Measurements from ENCODE around the gene P2RX2. TPM values are rescaled to one million over a fixed set of nuclear protein-coding genes. Genes with fewer than 3 reads are reported as not detected.
A peak's percentile ranks its signal among the peaks of the same experiment; 100 is the strongest.

P2RX2 gene
- total and polyA plus RNA-seq, 3 donors from 2014 or later = 2.2 to 3.0 (median 2.7) TPM

DNA sequence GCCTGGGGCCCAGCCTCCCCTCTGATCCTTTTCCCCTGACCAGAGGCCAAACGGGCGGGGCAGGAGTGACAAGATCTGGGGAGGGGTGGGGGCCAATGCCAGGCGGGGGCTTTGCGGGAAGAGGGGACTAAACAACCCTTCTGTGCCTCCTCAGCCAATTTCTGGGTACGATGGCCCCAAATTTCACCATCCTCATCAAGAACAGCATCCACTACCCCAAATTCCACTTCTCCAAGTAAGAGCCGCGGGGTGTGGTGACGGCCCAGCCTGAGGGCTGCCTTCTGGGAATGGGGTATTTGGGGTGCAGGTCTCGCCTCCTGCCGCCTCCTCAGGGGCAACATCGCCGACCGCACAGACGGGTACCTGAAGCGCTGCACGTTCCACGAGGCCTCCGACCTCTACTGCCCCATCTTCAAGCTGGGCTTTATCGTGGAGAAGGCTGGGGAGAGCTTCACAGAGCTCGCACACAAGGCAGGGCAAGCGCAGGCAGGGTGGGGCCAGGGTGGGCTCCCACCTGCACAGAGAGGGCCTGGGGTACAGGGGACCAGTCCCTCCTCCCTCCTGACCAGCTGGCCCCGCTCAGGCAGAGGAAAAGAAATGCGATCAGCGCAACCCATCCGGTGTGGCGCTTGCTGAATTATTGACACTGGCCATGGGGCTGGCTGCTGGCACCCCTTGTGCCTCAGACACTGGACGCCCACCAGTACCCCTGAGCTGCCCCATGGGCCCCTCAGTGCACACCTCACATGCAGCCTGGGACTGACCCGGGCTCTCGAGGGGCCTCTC lies 1.7 kb downstream of the P2RX2 start:
- peaks cover 10% of the 10 kb centered on the region for H3K4me1 ChIP-seq
- H3K4me3 ChIP-seq = no peak overlapping the region
- no peak overlapping the region for H3K27ac ChIP-seq
- TF ChIP-seq, protein P1, sequence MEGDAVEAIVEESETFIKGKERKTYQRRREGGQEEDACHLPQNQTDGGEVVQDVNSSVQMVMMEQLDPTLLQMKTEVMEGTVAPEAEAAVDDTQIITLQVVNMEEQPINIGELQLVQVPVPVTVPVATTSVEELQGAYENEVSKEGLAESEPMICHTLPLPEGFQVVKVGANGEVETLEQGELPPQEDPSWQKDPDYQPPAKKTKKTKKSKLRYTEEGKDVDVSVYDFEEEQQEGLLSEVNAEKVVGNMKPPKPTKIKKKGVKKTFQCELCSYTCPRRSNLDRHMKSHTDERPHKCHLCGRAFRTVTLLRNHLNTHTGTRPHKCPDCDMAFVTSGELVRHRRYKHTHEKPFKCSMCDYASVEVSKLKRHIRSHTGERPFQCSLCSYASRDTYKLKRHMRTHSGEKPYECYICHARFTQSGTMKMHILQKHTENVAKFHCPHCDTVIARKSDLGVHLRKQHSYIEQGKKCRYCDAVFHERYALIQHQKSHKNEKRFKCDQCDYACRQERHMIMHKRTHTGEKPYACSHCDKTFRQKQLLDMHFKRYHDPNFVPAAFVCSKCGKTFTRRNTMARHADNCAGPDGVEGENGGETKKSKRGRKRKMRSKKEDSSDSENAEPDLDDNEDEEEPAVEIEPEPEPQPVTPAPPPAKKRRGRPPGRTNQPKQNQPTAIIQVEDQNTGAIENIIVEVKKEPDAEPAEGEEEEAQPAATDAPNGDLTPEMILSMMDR (IDR thresholded peaks at IDR 0.05) = no peak
- TF ChIP-seq POLR2A (IDR thresholded peaks at IDR 0.05) = no peak
- 48 to 70% methylated on average over 26 to 27 of the region's 29 CpGs for WGBS, 2 donors
- intact Hi-C loops (cut with DNase I; ENCODE audit: low total_unique reads) = no loop called here
- DNase-seq = no peak
- no peaks in the 10 kb centered on the region for H3K36me3 ChIP-seq (ENCODE audit: low read depth, missing control alignments)
- H3K9me3 ChIP-seq = no peaks in the 10 kb centered on the region
- H3K27me3 ChIP-seq = no peaks in the 10 kb centered on the region

DNA sequence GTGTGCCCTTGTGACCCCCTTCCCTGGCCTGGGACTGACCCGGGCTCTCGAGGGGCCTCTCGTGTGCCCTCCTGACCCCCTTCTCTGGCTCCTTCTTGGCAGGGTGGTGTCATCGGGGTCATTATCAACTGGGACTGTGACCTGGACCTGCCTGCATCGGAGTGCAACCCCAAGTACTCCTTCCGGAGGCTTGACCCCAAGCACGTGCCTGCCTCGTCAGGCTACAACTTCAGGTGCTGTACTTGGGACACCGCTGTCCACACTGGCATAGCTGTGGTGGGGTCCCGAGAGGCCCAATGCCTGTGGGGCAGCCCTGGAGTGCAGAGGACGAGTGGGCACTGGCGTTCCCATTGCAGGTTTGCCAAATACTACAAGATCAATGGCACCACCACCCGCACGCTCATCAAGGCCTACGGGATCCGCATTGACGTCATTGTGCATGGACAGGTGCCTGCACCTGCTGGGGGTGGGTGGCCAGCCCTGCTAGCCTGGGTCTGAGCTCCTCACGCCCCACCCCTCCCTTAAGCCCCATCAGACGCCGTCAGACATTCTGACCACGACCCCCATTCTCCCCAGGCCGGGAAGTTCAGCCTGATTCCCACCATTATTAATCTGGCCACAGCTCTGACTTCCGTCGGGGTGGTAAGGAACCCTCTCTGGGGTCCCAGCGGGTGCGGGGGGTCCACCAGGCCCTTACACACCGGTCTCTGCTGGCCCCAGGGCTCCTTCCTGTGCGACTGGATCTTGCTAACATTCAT lies 2.5 kb downstream of the P2RX2 start:
- Histone ChIP-seq H3K9me3 (no peaks in the 10 kb centered on the region), H3K4me1 (peaks cover 10% of the 10 kb centered on the region), H3K36me3 (ENCODE audit: low read depth, missing control alignments) (no peaks in the 10 kb centered on the region), H3K27ac (no peak overlapping the region), H3K27me3 (no peaks in the 10 kb centered on the region), H3K4me3 (no peak overlapping the region)
- DNase-seq = no peak
- intact Hi-C loops (cut with DNase I; ENCODE audit: low total_unique reads) = no loop called here
- WGBS, 2 donors = 88 to 90% methylated on average over 23 to 28 of the region's 28 CpGs
- TF ChIP-seq, protein P1 (IDR thresholded peaks at IDR 0.05) = no peak

DNA sequence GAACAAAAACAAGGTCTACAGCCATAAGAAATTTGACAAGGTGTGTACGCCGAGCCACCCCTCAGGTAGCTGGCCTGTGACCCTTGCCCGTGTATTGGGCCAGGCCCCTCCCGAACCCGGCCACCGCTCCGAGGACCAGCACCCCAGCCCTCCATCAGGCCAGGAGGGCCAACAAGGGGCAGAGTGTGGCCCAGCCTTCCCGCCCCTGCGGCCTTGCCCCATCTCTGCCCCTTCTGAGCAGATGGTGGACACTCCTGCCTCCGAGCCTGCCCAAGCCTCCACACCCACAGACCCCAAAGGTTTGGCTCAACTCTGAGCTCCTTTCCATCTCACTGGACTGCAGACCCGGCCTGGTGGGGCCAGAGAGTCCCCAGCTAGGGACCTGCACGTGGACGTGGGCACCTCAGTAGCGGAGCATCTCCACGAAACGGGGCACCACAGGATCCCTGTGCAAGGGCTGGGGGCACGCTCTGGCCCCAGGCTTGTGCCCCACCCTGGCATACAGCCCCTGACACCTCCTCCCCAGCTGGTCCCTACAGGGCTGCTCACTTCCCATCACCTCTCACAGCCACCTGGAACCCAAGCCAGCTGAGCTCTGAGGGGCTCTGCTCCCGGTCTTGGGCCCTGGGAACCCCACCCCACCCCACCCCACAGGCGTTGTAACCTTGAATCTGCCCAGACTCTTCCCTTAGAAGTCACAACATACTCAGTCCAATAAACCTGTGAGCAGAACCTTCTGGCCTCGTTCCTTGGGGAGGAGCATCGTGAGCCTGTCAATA lies 3.3 kb downstream of the P2RX2 start:
- intact Hi-C loops (cut with DNase I; ENCODE audit: low total_unique reads) = no loop called here
- TF ChIP-seq, protein P1 (IDR thresholded peaks at IDR 0.05) = no peak
- TF ChIP-seq POLR2A (IDR thresholded peaks at IDR 0.05) = no peak
- H3K27ac ChIP-seq = no peak overlapping the region
- WGBS, 2 donors = 75 to 89% methylated on average over 8 to 21 of the region's 21 CpGs
- no peaks in the 10 kb centered on the region for H3K27me3 ChIP-seq
- no peaks in the 10 kb centered on the region for H3K9me3 ChIP-seq
- no peak overlapping the region for H3K4me3 ChIP-seq
- peaks cover 10% of the 10 kb centered on the region for H3K4me1 ChIP-seq
- H3K36me3 ChIP-seq (ENCODE audit: low read depth, missing control alignments) = no peaks in the 10 kb centered on the region
- DNase-seq = no peak

DNA sequence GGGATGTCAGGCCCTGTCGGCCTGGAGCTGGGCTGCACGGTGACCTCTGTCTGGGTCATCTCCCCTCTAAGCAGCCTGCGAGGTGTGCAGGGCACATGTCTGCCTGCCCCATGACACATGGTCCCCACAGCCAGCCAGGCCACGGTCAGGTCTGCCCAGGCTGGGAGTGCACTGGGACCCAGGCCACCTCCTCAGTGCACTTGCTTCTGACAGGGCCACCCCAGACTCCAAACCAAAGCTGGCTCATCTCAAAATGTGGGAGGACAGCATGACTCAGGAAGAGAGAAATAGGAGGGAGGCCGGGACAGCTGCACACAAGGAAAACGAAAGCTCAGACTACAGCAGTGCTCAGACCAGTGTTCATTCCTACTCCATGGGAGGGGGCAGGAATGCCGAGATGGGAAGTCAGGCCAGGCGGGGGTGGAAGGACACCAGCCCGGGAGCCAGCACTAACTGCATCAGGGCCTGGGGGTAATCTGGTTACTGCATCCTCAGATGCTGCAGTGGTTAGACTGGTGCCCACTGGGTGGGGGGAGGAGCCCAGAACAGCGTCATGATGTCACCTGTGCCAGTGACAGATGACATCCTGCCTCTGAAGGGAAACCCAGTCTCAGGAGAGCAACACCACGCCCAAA lies 4.0 kb downstream of the P2RX2 start:
- peak; percentile 49 for DNase-seq
- H3K9me3 ChIP-seq = no peaks in the 10 kb centered on the region
- 24 to 44% methylated on average over 9 of the region's 11 CpGs for WGBS, 2 donors

More for the DNA sequence above, 4.0 kb downstream of the P2RX2 start:
- intact Hi-C loops (cut with DNase I; ENCODE audit: low total_unique reads) = no loop called here
- no peak overlapping the region for H3K27ac ChIP-seq
- H3K36me3 ChIP-seq (ENCODE audit: low read depth, missing control alignments) = no peaks in the 10 kb centered on the region
- peaks cover 10% of the 10 kb centered on the region for H3K4me1 ChIP-seq
- H3K27me3 ChIP-seq = no peaks in the 10 kb centered on the region
- no peak overlapping the region for H3K4me3 ChIP-seq
- TF ChIP-seq, protein P1 (IDR thresholded peaks at IDR 0.05) = no peak
- TF ChIP-seq POLR2A (IDR thresholded peaks at IDR 0.05) = no peak
